ENCODE results near the gene AHCYL1. TPM values are rescaled to one million over a fixed set of nuclear protein-coding genes. Genes with fewer than 3 reads are reported as not detected.

Gene AHCYL1
- total and polyA plus RNA-seq, 2 of the 8 experiments (the other 6 are each of a cell fraction or from before 2014, with no cell fraction given): 64.5 to 95.9 TPM

DNA sequence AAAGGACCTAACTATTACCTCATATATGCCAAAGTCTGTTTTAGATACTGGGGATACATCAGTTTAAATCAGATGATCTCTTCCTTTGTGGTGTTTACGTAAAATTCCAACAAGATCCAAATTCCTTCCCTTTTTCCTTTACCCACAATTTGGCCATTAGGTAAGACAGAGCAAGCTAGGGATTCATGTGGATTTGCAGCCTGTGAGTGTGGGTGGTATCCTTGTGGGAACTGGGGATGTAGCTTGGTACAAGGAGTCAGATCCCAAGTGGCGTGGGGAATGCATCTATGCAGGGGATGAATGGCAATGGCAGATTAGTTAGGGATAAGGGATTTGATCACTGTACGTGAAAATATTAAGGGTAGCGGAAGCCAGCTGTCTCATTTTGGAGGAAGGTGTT, 40.0 kb downstream of the AHCYL1 start:
- Histone ChIP-seq H3K4me3 (ENCODE audit: extremely low read depth in 1 of 4, insufficient read depth in 2 of 4, low read depth in 3 of 4, low read length in 4 of 4) (no peak overlapping the region), H3K4ac (replicated peaks; ENCODE audit: insufficient read length, low read depth, low read length) (no peak overlapping the region), H4K8ac (ENCODE audit: extremely low read depth, insufficient read depth, low read length) (no peak overlapping the region), H3K56ac (replicated peaks; ENCODE audit: insufficient read length, low read depth, low read length) (no peak overlapping the region), H3K27ac (ENCODE audit: low read depth, low read length) (no peak overlapping the region), H3K14ac (ENCODE audit: insufficient read length) (no peak overlapping the region), H3K79me2 (ENCODE audit: control insufficient read depth in 1 of 2, insufficient read depth in 2 of 2, low read length in 2 of 2) (no peaks in the 10 kb centered on the region), H3K4me1 (replicated peaks in 1 of 4; ENCODE audit: control insufficient read depth in 3 of 4, insufficient read depth in 4 of 4, low read length in 3 of 4) (no peaks in the 10 kb centered on the region), H3K23me2 (ENCODE audit: low read depth, low read length) (no peaks in the 10 kb centered on the region), H4K20me1 (replicated peaks in 1 of 2; ENCODE audit: control insufficient read depth in 1 of 2, insufficient read depth in 2 of 2, low read length in 2 of 2) (no peaks in the 10 kb centered on the region), H2AFZ (ENCODE audit: low read length) (no peak overlapping the region), H3K23ac (ENCODE audit: insufficient read length) (no peak overlapping the region), H4K5ac (ENCODE audit: insufficient read length, low read depth, low read length) (no peak overlapping the region), H3K79me1 (ENCODE audit: low read depth, low read length) (no peaks in the 10 kb centered on the region), H2BK120ac (replicated peaks; ENCODE audit: low read depth, low read length) (no peak overlapping the region), H2BK20ac (ENCODE audit: low read length) (no peak overlapping the region), H2BK15ac (ENCODE audit: low read length) (no peak overlapping the region), H4K91ac (replicated peaks; ENCODE audit: insufficient read length, low read length) (no peak overlapping the region), H3K9ac (replicated peaks in 1 of 4; ENCODE audit: extremely low read depth in 1 of 4, low read depth in 3 of 4, low read length in 3 of 4) (no peak overlapping the region), H3K36me3 (ENCODE audit: control insufficient read depth in 2 of 4, insufficient read depth in 4 of 4, low read length in 3 of 4) (peaks cover 10 to 51% (median 39%) of the 10 kb centered on the region in 4 experiments), H3K9me3 (ENCODE audit: insufficient read depth in 2 of 2, low read depth in 1 of 2, low read length in 1 of 2) (no peaks in the 10 kb centered on the region), H3K18ac (ENCODE audit: extremely low read depth, low read length) (no peak overlapping the region), H3K4me2 (ENCODE audit: insufficient read depth in 1 of 2, low read depth in 2 of 2, low read length in 2 of 2) (no peak overlapping the region), H2BK12ac (ENCODE audit: low read depth, low read length) (no peak overlapping the region), H2BK5ac (ENCODE audit: low read depth, low read length) (no peak overlapping the region), H3K27me3 (replicated peaks in 1 of 4; ENCODE audit: control insufficient read depth in 3 of 4, extremely low read depth in 1 of 4, insufficient read depth in 3 of 4, low read length in 3 of 4) (no peaks in the 10 kb centered on the region), H2AK5ac (ENCODE audit: low read depth, low read length) (no peak overlapping the region)
- no peak for FAIRE-seq
- ChIA-PET POLR2A (ENCODE audit: partially characterized antibody) (interaction anchor here (0.6 to 2.0 kb wide), 4 partner anchors 8 to 46 kb away, joined by 3 to 9 read pairs (median 4); partner anchors contain the start of gene STRIP1), CTCF (ENCODE audit: partially characterized antibody) (interaction anchor here (0.5 to 1.8 kb wide), 3 partner anchors 23 to 61 kb away, joined by 3 to 10 read pairs (median 3); no protein-coding TSS in a partner anchor)
- WGBS, 2 experiments (ENCODE audit: extremely low coverage in 1 of 2, insufficient coverage in 1 of 2, insufficient read length in 1 of 2, insufficient replicate concordance in 2 of 2, low coverage in 1 of 2, low lambda C conversion rate in 2 of 2, missing lambda C conversion rate in 1 of 2): 91% methylated on average over 4 of the region's 4 CpGs; no CpG with 5 or more reads in 1 of the 2 experiments
- no peak for TF ChIP-seq SP1 (IDR thresholded peaks at IDR 0.05; ENCODE audit: low read depth, low read length)
- TF ChIP-seq RXRA (IDR thresholded peaks at IDR 0.05; ENCODE audit: insufficient read depth, low read depth, low read length): no peak
- TF ChIP-seq, protein P1, sequence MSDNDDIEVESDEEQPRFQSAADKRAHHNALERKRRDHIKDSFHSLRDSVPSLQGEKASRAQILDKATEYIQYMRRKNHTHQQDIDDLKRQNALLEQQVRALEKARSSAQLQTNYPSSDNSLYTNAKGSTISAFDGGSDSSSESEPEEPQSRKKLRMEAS (IDR thresholded peaks at IDR 0.05): no peak
- TF ChIP-seq TCF12 (IDR thresholded peaks at IDR 0.05; ENCODE audit: low read depth, low read length): no peak
- no peak for TF ChIP-seq SP2 (IDR thresholded peaks at IDR 0.05; ENCODE audit: low read length)
- DNase-seq (ENCODE audit: low read depth in 1 of 2, low spot score in 2 of 2): no peak

Measured in H1 (cell line).